Muscle layer of duodenum (tissue), 2 donors: Measurements from ENCODE around the gene PTCH2.
"Not testable (repeated sequence)": the region's sequence is repeated elsewhere in the genome, so short reads cannot be mapped to it uniquely, and the experiment has no call there.

Source experiments
- H3K27ac ChIP-seq: one replicate; pipeline ENCODE4 v1.7.0; 2013; ENCODE audit warnings: mild to moderate bottlenecking, low read length
- H3K27me3 ChIP-seq: one replicate; pipeline ENCODE4 v1.7.0; 2013; ENCODE audit warnings: low read depth, mild to moderate bottlenecking, control low read depth, low read length
- H3K36me3 ChIP-seq, 2 donors: one replicate each; pipeline ENCODE4 v1.7.0; 2013; ENCODE audit warnings: low read length in 2 of 2, control low read depth in 1 of 2, mild to moderate bottlenecking in 1 of 2; ENCODE audit not compliant: insufficient read depth in 2 of 2, control insufficient read depth in 1 of 2
- H3K4me1 ChIP-seq, 2 donors: one replicate each; pipeline ENCODE4 v1.7.0; 2013; ENCODE audit warnings: low read length in 2 of 2, mild to moderate bottlenecking in 2 of 2, control low read depth in 1 of 2, moderate library complexity in 1 of 2; ENCODE audit not compliant: insufficient read depth in 2 of 2, control insufficient read depth in 1 of 2
- H3K4me3 ChIP-seq, 2 donors: one replicate each; pipeline ENCODE4 v1.7.0; 2013; ENCODE audit warnings: low read length in 2 of 2, low read depth in 1 of 2, mild to moderate bottlenecking in 1 of 2
- H3K9me3 ChIP-seq, 2 donors: one replicate each; pipeline ENCODE4 v1.7.0; 2013; ENCODE audit warnings: low read length in 2 of 2, control low read depth in 1 of 2, mild to moderate bottlenecking in 1 of 2; ENCODE audit not compliant: control insufficient read depth in 1 of 2
- donor health status: healthy.

Gene PTCH2

DNA sequence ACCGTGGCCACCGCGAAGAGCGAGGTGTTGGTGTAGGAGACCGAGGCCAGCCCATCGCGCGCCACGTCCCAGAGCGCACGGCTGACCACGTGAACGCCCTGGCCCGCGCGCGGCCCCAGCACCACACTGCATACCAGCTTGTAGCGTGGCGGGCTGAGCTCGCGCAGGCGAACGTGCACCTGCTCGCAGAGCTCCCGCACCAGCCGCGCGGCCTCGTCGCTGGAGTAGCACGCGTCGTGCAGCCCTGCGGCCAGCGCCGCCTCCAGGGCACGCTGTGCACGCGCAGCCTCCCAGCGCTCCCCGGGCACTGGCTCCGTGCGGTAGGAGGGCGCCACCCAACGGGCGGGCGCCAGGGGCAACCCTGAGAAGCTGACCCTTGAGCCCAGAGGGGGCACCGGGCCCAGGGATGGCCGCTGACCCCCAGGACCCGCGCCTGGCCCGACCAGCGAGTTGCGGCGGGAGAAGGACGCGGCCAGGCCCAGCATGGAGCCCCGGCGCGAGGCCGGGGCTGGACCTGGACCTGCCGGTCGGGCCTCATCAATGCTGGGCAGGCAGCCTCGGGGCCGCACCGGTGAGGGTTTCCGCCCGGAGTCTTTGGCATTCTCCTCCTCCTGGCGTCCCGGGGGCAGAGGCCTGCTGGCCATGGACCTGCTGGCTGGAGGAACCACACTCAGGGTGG, 36.9 kb downstream of the PTCH2 start:
- H3K9me3 ChIP-seq, result no peaks in the 10 kb centered on the region
- H3K27me3 ChIP-seq, result no peaks in the 10 kb centered on the region
- H3K4me1 ChIP-seq, result peaks cover 40 to 66% of the 10 kb centered on the region in 2 donors
- peak overlapping the region; percentile 14 to 15 for H3K4me3 ChIP-seq
- H3K36me3 ChIP-seq, result peaks cover 30 to 58% of the 10 kb centered on the region in 2 donors
- H3K27ac ChIP-seq, result peak overlapping the region; percentile 100

GRCh38 chr1:44805311-44806024, 37.6 kb downstream of the PTCH2 start:
- Histone ChIP-seq H3K4me1 (peaks cover 38 to 61% of the 10 kb centered on the region in 2 donors), H3K9me3 (no peaks in the 10 kb centered on the region), H3K4me3 (peak overlapping the region in 1 of 2 donors; percentile 15), H3K27me3 (no peaks in the 10 kb centered on the region), H3K27ac (no peak overlapping the region), H3K36me3 (peaks cover 30 to 58% of the 10 kb centered on the region in 2 donors)

- Histone ChIP-seq H3K27me3 (no peaks in the 10 kb centered on the region), H3K36me3 (peaks cover 30 to 53% of the 10 kb centered on the region in 2 donors), H3K4me1 (peaks cover 19 to 42% of the 10 kb centered on the region in 2 donors), H3K4me3 (peak overlapping the region in 1 of 2 donors; percentile 80), H3K27ac (peak overlapping the region; percentile 45), H3K9me3 (no peaks in the 10 kb centered on the region)
These were observed 39.5 kb downstream of the PTCH2 start for GRCh38 chr1:44803312-44804095.

DNA sequence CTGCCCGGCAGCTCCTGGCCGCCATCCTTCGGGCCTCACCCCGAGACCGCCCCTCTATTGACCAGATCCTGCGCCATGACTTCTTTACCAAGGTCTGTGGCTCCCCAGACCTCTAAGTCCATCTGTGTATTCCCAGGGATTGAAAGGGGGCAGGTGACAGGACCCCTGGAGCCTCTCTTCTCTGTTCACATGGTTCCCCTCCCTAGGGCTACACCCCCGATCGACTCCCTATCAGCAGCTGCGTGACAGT, 40.1 kb downstream of the PTCH2 start:
- Histone ChIP-seq H3K27me3 (no peaks in the 10 kb centered on the region), H3K27ac (peak overlapping the region; percentile 28), H3K9me3 (no peaks in the 10 kb centered on the region), H3K4me1 (peaks cover 16 to 37% of the 10 kb centered on the region in 2 donors), H3K36me3 (peaks cover 30 to 49% of the 10 kb centered on the region in 2 donors), H3K4me3 (peak overlapping the region in 1 of 2 donors; percentile 80)

GRCh38 chr1:44802306-44803061, 40.6 kb downstream of the PTCH2 start:
- Histone ChIP-seq H3K4me3 (peak overlapping the region; percentile 80 to 83), H3K27me3 (no peaks in the 10 kb centered on the region), H3K4me1 (peaks cover 12 to 34% of the 10 kb centered on the region in 2 donors), H3K9me3 (no peaks in the 10 kb centered on the region), H3K27ac (peak overlapping the region; percentile 28), H3K36me3 (peaks cover 30 to 45% of the 10 kb centered on the region in 2 donors)

GRCh38 chr1:44801491-44802305, 41.4 kb downstream of the PTCH2 start:
- Histone ChIP-seq H3K27me3 (no peaks in the 10 kb centered on the region), H3K4me1 (peaks cover 4 to 31% of the 10 kb centered on the region in 2 donors), H3K36me3 (peaks cover 28 to 41% of the 10 kb centered on the region in 2 donors), H3K4me3 (peak overlapping the region; percentile 80 to 83), H3K27ac (peak overlapping the region; percentile 28), H3K9me3 (no peaks in the 10 kb centered on the region)

GRCh38 chr1:44799770-44800584, 43.1 kb downstream of the PTCH2 start, which contains the start of gene PLK3:
TSS of gene PLK3 (plus strand) at chr1:44800377. CDS start at chr1:44800464, 87 bp downstream.
- H3K4me1 ChIP-seq, result peaks cover 0 to 15% of the 10 kb centered on the region in 2 donors
- peaks cover 19 to 24% of the 10 kb centered on the region in 2 donors for H3K36me3 ChIP-seq
- H3K9me3 ChIP-seq, result no peaks in the 10 kb centered on the region
- H3K27me3 ChIP-seq, result no peaks in the 10 kb centered on the region
- peak within 1 kb of the TSS; percentile 80 to 83 for H3K4me3 ChIP-seq
- peak within 1 kb of the TSS; percentile 71 for H3K27ac ChIP-seq

DNA sequence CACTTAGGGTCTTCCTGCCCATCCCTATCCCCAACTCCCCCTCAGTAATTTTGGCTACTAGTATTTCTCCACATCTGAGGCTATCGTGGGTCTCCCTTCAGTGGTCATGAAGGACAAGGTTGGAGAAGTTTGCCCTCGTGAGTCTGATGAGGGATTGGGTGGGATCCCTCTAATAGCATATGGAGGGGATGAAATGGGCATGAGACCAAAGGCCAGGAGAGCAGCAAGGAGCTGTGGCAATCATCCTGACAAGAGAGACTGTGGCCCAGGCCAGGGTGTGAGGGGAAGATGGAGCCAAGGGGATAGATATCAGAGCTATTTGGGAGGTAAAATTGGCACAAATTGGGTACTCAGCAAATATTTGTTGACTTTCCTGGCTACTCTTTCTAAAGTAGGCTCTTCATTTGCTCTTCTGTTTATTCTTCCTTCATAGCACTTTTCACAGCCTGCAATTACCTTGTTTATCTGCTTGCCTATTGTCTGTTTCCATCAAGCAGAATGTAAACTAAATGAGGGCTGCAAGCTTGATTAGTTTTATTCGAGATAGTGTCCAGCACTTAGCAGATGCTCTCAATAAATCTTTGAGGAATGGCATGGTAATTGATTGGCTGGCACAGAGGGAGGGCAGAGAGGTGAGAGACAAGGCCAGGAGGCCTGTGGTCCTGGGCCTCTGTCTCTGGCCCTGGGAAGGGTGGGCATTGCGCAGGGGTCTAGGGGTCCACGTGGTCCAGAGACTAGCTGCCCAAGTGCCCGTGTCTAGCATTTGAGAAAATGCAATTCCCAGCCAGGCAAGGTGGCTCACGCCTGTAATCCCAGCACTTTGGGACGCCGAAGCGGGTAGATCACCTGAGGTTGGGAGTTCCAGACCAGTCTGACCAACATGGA, 44.3 kb downstream of the PTCH2 start:
- Histone ChIP-seq H3K27ac (no peak overlapping the region), H3K36me3 (peaks cover 13% of the 10 kb centered on the region in 2 donors), H3K4me1 (peaks cover 0 to 15% of the 10 kb centered on the region in 2 donors), H3K4me3 (no peak overlapping the region), H3K27me3 (no peaks in the 10 kb centered on the region), H3K9me3 (no peaks in the 10 kb centered on the region)

DNA sequence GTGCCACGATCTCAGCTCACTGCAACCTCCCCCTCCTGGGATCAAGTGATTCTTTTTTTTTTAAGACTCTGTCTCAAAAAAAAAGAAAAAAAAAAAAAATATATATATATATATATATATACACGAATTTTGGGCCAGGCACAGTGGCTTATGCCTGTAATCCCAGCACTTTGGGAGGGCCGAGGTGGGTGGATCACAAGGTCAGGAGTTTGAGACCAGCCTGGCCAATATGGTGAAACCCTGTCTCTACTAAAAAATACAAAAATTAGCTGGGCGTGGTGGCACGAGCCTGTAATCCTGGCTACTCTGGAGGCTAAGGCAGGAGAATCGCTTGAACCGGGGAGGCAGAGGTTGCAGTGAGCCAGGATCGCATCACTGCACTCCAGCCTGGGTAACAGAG, 45.2 kb downstream of the PTCH2 start:
- H3K27me3 ChIP-seq, H3K4me3 ChIP-seq, H3K36me3 ChIP-seq, H3K9me3 ChIP-seq, H3K27ac ChIP-seq: not testable (repeated sequence)
- H3K4me1 ChIP-seq, result peaks cover 0 to 11% of the 10 kb centered on the region in 2 donors
